ENCODE data around the gene MAGEB10.

DNA sequence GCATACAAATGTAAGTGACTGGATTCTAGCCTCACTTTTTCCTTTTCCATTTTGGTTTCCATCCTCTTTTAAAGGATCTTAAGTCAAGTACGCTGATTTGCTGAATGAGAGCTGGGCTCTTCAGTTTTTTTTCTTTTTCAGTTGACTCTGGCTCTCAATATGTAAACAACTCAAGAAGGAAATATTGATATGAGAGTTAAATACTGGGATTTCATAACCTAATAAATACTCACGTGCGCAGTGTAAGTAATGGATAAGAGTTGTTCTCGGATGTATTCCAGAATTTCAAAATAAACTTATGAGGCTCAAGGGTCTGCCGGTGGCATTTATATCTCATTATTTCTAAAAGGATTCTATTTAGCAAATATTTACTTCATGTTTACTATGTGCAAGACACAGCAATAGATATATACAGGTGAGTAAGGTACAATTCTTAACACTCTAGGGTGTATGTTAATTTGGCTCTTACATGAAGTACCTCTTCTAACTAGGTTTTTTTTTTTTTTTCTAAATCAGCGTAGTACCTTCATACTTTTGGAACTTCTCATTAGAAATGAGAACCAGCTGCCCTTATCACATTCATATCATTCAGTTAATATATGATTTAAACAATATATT, 11.0 kb upstream of the MAGEB10 start:
- TF ChIP-seq, protein P1, sequence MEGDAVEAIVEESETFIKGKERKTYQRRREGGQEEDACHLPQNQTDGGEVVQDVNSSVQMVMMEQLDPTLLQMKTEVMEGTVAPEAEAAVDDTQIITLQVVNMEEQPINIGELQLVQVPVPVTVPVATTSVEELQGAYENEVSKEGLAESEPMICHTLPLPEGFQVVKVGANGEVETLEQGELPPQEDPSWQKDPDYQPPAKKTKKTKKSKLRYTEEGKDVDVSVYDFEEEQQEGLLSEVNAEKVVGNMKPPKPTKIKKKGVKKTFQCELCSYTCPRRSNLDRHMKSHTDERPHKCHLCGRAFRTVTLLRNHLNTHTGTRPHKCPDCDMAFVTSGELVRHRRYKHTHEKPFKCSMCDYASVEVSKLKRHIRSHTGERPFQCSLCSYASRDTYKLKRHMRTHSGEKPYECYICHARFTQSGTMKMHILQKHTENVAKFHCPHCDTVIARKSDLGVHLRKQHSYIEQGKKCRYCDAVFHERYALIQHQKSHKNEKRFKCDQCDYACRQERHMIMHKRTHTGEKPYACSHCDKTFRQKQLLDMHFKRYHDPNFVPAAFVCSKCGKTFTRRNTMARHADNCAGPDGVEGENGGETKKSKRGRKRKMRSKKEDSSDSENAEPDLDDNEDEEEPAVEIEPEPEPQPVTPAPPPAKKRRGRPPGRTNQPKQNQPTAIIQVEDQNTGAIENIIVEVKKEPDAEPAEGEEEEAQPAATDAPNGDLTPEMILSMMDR (conservative IDR thresholded peaks at IDR 0.05 in 1 of 2, IDR thresholded peaks at IDR 0.05 in 1 of 2; ENCODE audit: low read depth in 1 of 2, low read length in 2 of 2), result no peak
- no peak for TF ChIP-seq EZH2 (IDR thresholded peaks at IDR 0.05; ENCODE audit: low read length, missing control alignments)

All from fibroblast of lung (primary cell).